HEK293T (cell line): Measurements from ENCODE around the gene WFDC11.
"Not testable (repeated sequence)": the region's sequence is repeated elsewhere in the genome, so short reads cannot be mapped to it uniquely, and the experiment has no call there.

Experiments
- CTCF ChIA-PET: fragments of 350-600 bp; formaldehyde crosslinking; extraction: SDS; loops from one replicate; lab custom pipeline; 2021; ENCODE audit warnings: antibody characterized with exemption, inconsistent platforms; lab: Yijun Ruan, JAX
- POLR2A ChIA-PET: fragments of 350-600 bp; formaldehyde crosslinking; extraction: SDS; loops from one replicate; lab custom pipeline; 2020; ENCODE audit warnings: antibody characterized with exemption, inconsistent platforms; lab: Yijun Ruan, JAX
- DNase-seq: peaks from one replicate; pipeline ENCODE4 v3.0.0; 2012; ENCODE audit warnings: mixed read lengths; ENCODE audit errors: extremely low spot score
- ARNT ChIP-seq: fragments of 450-650 bp; IDR thresholded peaks from 2 replicates; pipeline ENCODE4 v1.6.1; 2017; ENCODE audit warnings: mild to moderate bottlenecking
- BHLHE40 ChIP-seq: fragments of 450-650 bp; IDR thresholded peaks from 2 replicates; pipeline ENCODE4 v1.6.1; 2016; ENCODE audit warnings: mild to moderate bottlenecking, moderate library complexity, borderline replicate concordance
- CTBP1 ChIP-seq: fragments of 450-650 bp; IDR thresholded peaks from 2 replicates; pipeline ENCODE4 v1.6.1; 2016; ENCODE audit warnings: borderline replicate concordance
- ELF4 ChIP-seq: fragments of 450-650 bp; IDR thresholded peaks from 2 replicates; pipeline ENCODE4 v1.6.1; 2017; ENCODE audit warnings: antibody characterized with exemption
- FOXA1 ChIP-seq: fragments of 450-650 bp; IDR thresholded peaks from 2 replicates; pipeline ENCODE4 v1.6.1; 2016; ENCODE audit warnings: mild to moderate bottlenecking
- FOXK2 ChIP-seq: fragments of 450-650 bp; IDR thresholded peaks from 2 replicates; pipeline ENCODE4 v1.6.1; 2016; ENCODE audit warnings: mild to moderate bottlenecking
- FOXM1 ChIP-seq: fragments of 450-650 bp; IDR thresholded peaks from 2 replicates; pipeline ENCODE4 v1.6.1; 2017; ENCODE audit warnings: mild to moderate bottlenecking, borderline replicate concordance
- HDGF ChIP-seq: fragments of 450-650 bp; IDR thresholded peaks from 2 replicates; pipeline ENCODE4 v1.6.1; 2017; ENCODE audit warnings: antibody characterized with exemption, borderline replicate concordance
- L3MBTL2 ChIP-seq: fragments of 450-650 bp; conservative IDR thresholded peaks from 2 replicates; pipeline ENCODE4 v1.6.1; 2016; ENCODE audit warnings: mild to moderate bottlenecking
- LEF1 ChIP-seq: fragments of 450-650 bp; IDR thresholded peaks from 2 replicates; pipeline ENCODE4 v1.6.1; 2017; ENCODE audit warnings: mild to moderate bottlenecking, borderline replicate concordance
- NFRKB ChIP-seq: fragments of 450-650 bp; IDR thresholded peaks from 2 replicates; pipeline ENCODE4 v1.6.1; 2016; ENCODE audit warnings: mild to moderate bottlenecking, moderate library complexity
- PKNOX1 ChIP-seq: fragments of 450-650 bp; IDR thresholded peaks from 2 replicates; pipeline ENCODE4 v1.6.1; 2016
- SP1 ChIP-seq: fragments of 450-650 bp; IDR thresholded peaks from 2 replicates; pipeline ENCODE4 v1.6.1; 2017
- SUZ12 ChIP-seq: fragments of 450-650 bp; IDR thresholded peaks from 2 replicates; pipeline ENCODE4 v1.6.1; 2016; ENCODE audit warnings: mild to moderate bottlenecking
- TARDBP ChIP-seq: fragments of 450-650 bp; IDR thresholded peaks from 2 replicates; pipeline ENCODE4 v1.6.1; 2016
- ZNF384 ChIP-seq: fragments of 450-650 bp; IDR thresholded peaks from 2 replicates; pipeline ENCODE4 v1.6.1; 2016

WFDC11 gene

GRCh38 chr20:45670139-45670538 lies at the start of gene WFDC11:
TSS of gene WFDC11 (minus strand) at chr20:45670239. CDS start at chr20:45650600, 19,639 bp downstream.
- TF ChIP-seq HDGF, result no peak
- no peak for TF ChIP-seq LEF1
- TF ChIP-seq FOXM1, result no peak
- ChIA-PET CTCF (interaction anchor here (0.7 kb wide), 1 partner anchor 233 kb away, joined by 3 read pairs; no protein-coding TSS in a partner anchor), POLR2A (no interaction called here)
- DNase-seq, result no peak

GRCh38 chr20:45716141-45716688 lies 46.2 kb upstream of the WFDC11 start:
- CTCF ChIA-PET, POLR2A ChIA-PET, DNase-seq: not testable (repeated sequence)

- TF ChIP-seq HDGF (no peak), NFRKB (no peak), LEF1 (no peak), L3MBTL2 (no peak), FOXM1 (no peak), ARNT (no peak), ZNF384 (no peak), TARDBP (no peak), FOXK2 (no peak), SUZ12 (no peak), PKNOX1 (no peak), SP1 (no peak), ELF4 (no peak), CTBP1 (no peak), BHLHE40 (no peak)
- POLR2A ChIA-PET, result no interaction called here
- no peak for DNase-seq
Observed at GRCh38 chr20:45704969-45705637, 35.1 kb upstream of the WFDC11 start, which contains the start of gene WFDC10B. TSS of gene WFDC10B (minus strand) at chr20:45705019. CDS start at chr20:45685992, 19,027 bp downstream.

GRCh38 chr20:45701873-45702272 lies 31.8 kb upstream of the WFDC11 start, which contains the start of gene WFDC13:
TSS of gene WFDC13 (plus strand) at chr20:45702038. CDS start at chr20:45702124, 86 bp downstream.
- POLR2A ChIA-PET, result no interaction called here
- no peak for TF ChIP-seq SP1
- DNase-seq, result no peak
- CTCF ChIA-PET, result no interaction called here

More at GRCh38 chr20:45704969-45705637, 35.1 kb upstream of the WFDC11 start, which contains the start of gene WFDC10B:
- CTCF ChIA-PET, result no interaction called here

- CTCF ChIA-PET, result no interaction called here
- TF ChIP-seq TARDBP (no peak), ZNF384 (no peak), LEF1 (no peak)
- POLR2A ChIA-PET, result no interaction called here
- DNase-seq, result no peak
Observed at GRCh38 chr20:45701104-45701503, 31.1 kb upstream of the WFDC11 start.

- CTCF ChIA-PET, result no interaction called here
- POLR2A ChIA-PET, result no interaction called here
- DNase-seq, result no peak
- TF ChIP-seq ZNF384 (no peak), LEF1 (no peak), L3MBTL2 (no peak), FOXA1 (no peak), TARDBP (no peak), FOXM1 (no peak), NFRKB (no peak), ELF4 (no peak), ARNT (no peak)
Observed at GRCh38 chr20:45695496-45695895, 25.5 kb upstream of the WFDC11 start.

- DNase-seq, POLR2A ChIA-PET: not testable (repeated sequence)
- CTCF ChIA-PET, result interaction anchor here (0.8 kb wide), 1 partner anchor 320 kb away, joined by 3 read pairs; no protein-coding TSS in a partner anchor
Observed at GRCh38 chr20:45693346-45693745, 23.3 kb upstream of the WFDC11 start.

- TF ChIP-seq FOXA1 (no peak), ZNF384 (no peak), SP1 (no peak), HDGF (no peak), ELF4 (no peak), NFRKB (no peak), L3MBTL2 (no peak), LEF1 (no peak), SUZ12 (no peak), BHLHE40 (no peak), PKNOX1 (no peak), CTBP1 (no peak), TARDBP (no peak), FOXM1 (no peak)
- CTCF ChIA-PET, result no interaction called here
- POLR2A ChIA-PET, result no interaction called here
- DNase-seq, result peak; percentile 39
Observed at GRCh38 chr20:45685896-45686295, 15.9 kb upstream of the WFDC11 start.
